K562 (cell line): Measurements from ENCODE around the gene ZNF45. TPM values are rescaled to one million over a fixed set of nuclear protein-coding genes. Genes with fewer than 3 reads are reported as not detected.
A peak's percentile ranks its signal among the peaks of the same experiment; 100 is the strongest.

Experiments used
- ATAC-seq: fragments of 200-7000 bp; cut with Tn5 transposase; 3 replicates; pipeline ENCODE4 v1.9.1; 2020; ENCODE audit warnings: moderate library complexity
- BruUV-seq: library from RNA; stranded (reverse); fragments of 400-500 nt; replicated peaks from 2 replicates; lab custom pipeline; 2021; lab: Mats Ljungman, UMichigan
- CTCF ChIA-PET: fragments of 300-600 bp; formaldehyde crosslinking; extraction: SDS; loops from one replicate; lab custom pipeline; 2021; ENCODE audit warnings: low intra/inter-chr PET ratio; lab: Yijun Ruan, JAX
- POLR2A ChIA-PET: fragments of 300-600, 350-650 bp; sonication (Branson Sonifier 250); formaldehyde crosslinking; extraction: SDS; loops from one replicate; lab custom pipeline; 2021; ENCODE audit warnings: antibody characterized with exemption, inconsistent platforms; lab: Yijun Ruan, JAX
- DNase-seq, 4 experiments: peaks; one replicate each; pipeline versions ENCODE4 v3.0.0 to v3.0.0-alpha.2; 2011 to 2018; ENCODE audit warnings: low spot score in 3 of 4, mixed read lengths in 3 of 4; ENCODE audit errors: extremely low read depth in 1 of 4
- FAIRE-seq: peaks from 2 replicates; lab custom pipeline; 2011; peaks lifted over from hg19 to GRCh38; lab: Jason Lieb, UNC
- H2AFZ ChIP-seq: 2 replicates; pipeline ENCODE4 v1.6.0; 2011; ENCODE audit warnings: low read depth, low read length, control low read depth, inconsistent platforms
- H3K27ac ChIP-seq: fragments of 200-600 bp; 3 replicates; pipeline ENCODE4 v1.8.0; 2011; ENCODE audit warnings: low read depth, mild to moderate bottlenecking, control low read depth, inconsistent platforms, low read length, moderate library complexity, mixed read lengths; ENCODE audit errors: extremely low read depth
- H3K27me3 ChIP-seq, 2 experiments: fragments of 300-600 bp in 1 of 2; 2 replicates in 1 of 2; 3 replicates in 1 of 2; pipeline versions ENCODE4 v1.6.0 to v1.8.0; 2011; ENCODE audit warnings: inconsistent platforms in 2 of 2, low read length in 2 of 2, mild to moderate bottlenecking in 1 of 2, mixed read lengths in 1 of 2, moderate library complexity in 1 of 2; ENCODE audit not compliant: control insufficient read depth in 2 of 2, insufficient read depth in 2 of 2
- H3K36me3 ChIP-seq: fragments of 300-600 bp; 3 replicates; pipeline ENCODE4 v1.8.0; 2011; ENCODE audit warnings: mild to moderate bottlenecking, low read length, inconsistent platforms; ENCODE audit not compliant: control insufficient read depth, insufficient read depth
- H3K4me1 ChIP-seq, 2 experiments: fragments of 200-600 bp in 1 of 2; replicated peaks in 1 of 2; 2 replicates in 1 of 2; 3 replicates in 1 of 2; pipeline versions ENCODE4 v1.5.1 to v1.8.0; 2011; ENCODE audit warnings: inconsistent platforms in 2 of 2, low read length in 2 of 2, mild to moderate bottlenecking in 1 of 2, mixed read lengths in 1 of 2, moderate library complexity in 1 of 2; ENCODE audit not compliant: control insufficient read depth in 2 of 2, insufficient read depth in 2 of 2
- H3K4me2 ChIP-seq: 2 replicates; pipeline ENCODE4 v1.6.1; 2011; ENCODE audit warnings: low read length, control low read depth, inconsistent platforms, mixed read lengths; ENCODE audit not compliant: insufficient read depth
- H3K4me3 ChIP-seq: fragments of 200-600 bp; sonication (generic), shearing (Covaris generic); 2 replicates; pipeline ENCODE4 v1.5.1; 2016; ENCODE audit warnings: control low read depth, inconsistent platforms
- H3K79me2 ChIP-seq: fragments of 200-600 bp; 3 replicates; pipeline ENCODE4 v1.8.0; 2011; ENCODE audit warnings: low read length, inconsistent platforms; ENCODE audit not compliant: control insufficient read depth, insufficient read depth
- H3K9ac ChIP-seq, 2 experiments: 2 replicates each; pipeline versions ENCODE4 v1.6.0 to v1.6.1; 2011; ENCODE audit warnings: low read depth in 2 of 2, low read length in 2 of 2, control low read depth in 1 of 2, inconsistent platforms in 1 of 2, mild to moderate bottlenecking in 1 of 2, mixed read lengths in 1 of 2; ENCODE audit not compliant: insufficient read depth in 1 of 2
- H3K9me1 ChIP-seq: one replicate; pipeline ENCODE4 v1.6.0; 2011; ENCODE audit warnings: inconsistent platforms, mild to moderate bottlenecking, low read length, moderate library complexity; ENCODE audit not compliant: control insufficient read depth, insufficient read depth
- H3K9me3 ChIP-seq: replicated peaks from 2 replicates; pipeline ENCODE4 v1.5.1; 2011; ENCODE audit warnings: low read depth, low read length, inconsistent platforms; ENCODE audit not compliant: control insufficient read depth, insufficient read depth
- H4K20me1 ChIP-seq: replicated peaks from 2 replicates; pipeline ENCODE4 v1.6.1; 2011; ENCODE audit warnings: low read length, inconsistent platforms, mixed read lengths; ENCODE audit not compliant: control insufficient read depth, insufficient read depth
- CEBPG ChIP-seq, 3 experiments: fragments of 200-800 bp in 1 of 3; sonication (Bioruptor generic) in 1 of 3; sonication (generic) in 1 of 3; formaldehyde crosslinking in 1 of 3; IDR thresholded peaks in 2 of 3; conservative IDR thresholded peaks in 1 of 3; 2 replicates each; pipeline versions ENCODE4 v1.6.1 to v1.8.0; 2016 to 2022; ENCODE audit warnings: missing compliant biosample characterization in 2 of 3, missing genetic modification characterization in 2 of 3, mild to moderate bottlenecking in 1 of 3, missing genetic modification reagents in 1 of 3
- FUS ChIP-seq: fragments of 200-400 bp; formaldehyde crosslinking; optimal IDR thresholded peaks from 2 replicates; pipeline ENCODE3; 2017; ENCODE audit warnings: low read depth, low read length
- ZBTB26 ChIP-seq: fragments of 450-650 bp; formaldehyde crosslinking; IDR thresholded peaks from 2 replicates; pipeline ENCODE4 v1.4.0; 2022; ENCODE audit warnings: missing genetic modification characterization
- ZNF277 ChIP-seq: fragments of 250-450 bp; sonication (Bioruptor Pico); IDR thresholded peaks from 2 replicates; pipeline ENCODE4 v1.8.0; 2022; ENCODE audit warnings: inconsistent platforms, mild to moderate bottlenecking, moderate library complexity, borderline replicate concordance
- WGBS: fragments of 100-300 bp; shearing (Covaris generic); methylation state at CpG from one replicate; pipeline ENCODE4 v1.1.6; 2016; ENCODE audit warnings: low coverage, mixed read lengths; ENCODE audit not compliant: insufficient coverage; ENCODE audit errors: missing lambda C conversion rate; 5-methylcytosine and 5-hydroxymethylcytosine counted together
- in situ Hi-C: fragments of 300-500 bp; cut with MboI; formaldehyde crosslinking; loops from 4 replicates; pipeline ENCODE4 v1.15.0; 2018; ENCODE audit warnings: inconsistent platforms, mixed read lengths
- intact Hi-C: fragments of 100-400 bp; cut with micrococcal nuclease; formaldehyde crosslinking; loops from 2 replicates; pipeline ENCODE4 v1.14.2; 2022
- polyA plus RNA-seq, 8 experiments: library from polyadenylated mRNA; depleted of rRNA in 4 of 8; stranded (reverse) in 5 of 8; unstranded in 3 of 8; fragments of >200 nt; fragmentation: Nextera tagmentation in 2 of 8; fragmentation: Illumina TruSeq in 1 of 8; extraction: Ambion mirVana in 2 of 8; extraction: Trizol in 1 of 8; gene quantifications; 2 replicates each; pipeline versions ENCODE4 v1.2.1 to v1.2.3, GENCODE V29; 2011 to 2014; ENCODE audit warnings: inconsistent platforms in 1 of 8, missing spikeins in 1 of 8
- total RNA-seq, 7 experiments: library from RNA; depleted of rRNA in 6 of 7; stranded (reverse); fragments of >200 nt in 6 of 7; fragmentation: Illumina TruSeq in 2 of 7; extraction: Trizol in 2 of 7; gene quantifications; 2 replicates each; pipeline versions ENCODE4 v1.2.1 to v1.2.3, GENCODE V29; 2011 to 2021; ENCODE audit warnings: low replicate concordance in 1 of 7

Gene ZNF45
- total and polyA plus RNA-seq, 9 of the 15 experiments (the other 6 are each of a cell fraction or from before 2014, with no cell fraction given): 2.6 to 10.6 (median 9.4) TPM

GRCh38 chr19:43983544-43983911, 48.4 kb upstream of the ZNF45 start:
- FAIRE-seq: no peak
- peak; percentile 22; the same call in 2 of the 3 replicates for ATAC-seq
- Histone ChIP-seq H3K9me3 (no peaks in the 10 kb centered on the region), H3K9me1 (no peaks in the 10 kb centered on the region), H3K4me2 (peak overlapping the region; percentile 78), H3K27me3 (no peaks in the 10 kb centered on the region), H3K9ac (no peak overlapping the region), H4K20me1 (no peaks in the 10 kb centered on the region), H3K79me2 (no peaks in the 10 kb centered on the region), H3K27ac (no peak overlapping the region), H3K36me3 (no peaks in the 10 kb centered on the region), H3K4me3 (peak overlapping the region; percentile 32), H2AFZ (peak overlapping the region; percentile 94), H3K4me1 (no peaks in the 10 kb centered on the region)
- no TSS peak for BruUV-seq
- DNase-seq: no peak
- ChIA-PET POLR2A (interaction anchor here (0.6 to 0.7 kb wide), 3 partner anchors 17 to 31 kb away, joined by 3 read pairs; no protein-coding TSS in a partner anchor), CTCF (no interaction called here)
- WGBS: 30% methylated on average over 2 of the region's 2 CpGs
- no peak for TF ChIP-seq ZBTB26
- no peak for TF ChIP-seq FUS
- in situ Hi-C loops (no loop called here), intact Hi-C loops (no loop called here)

GRCh38 chr19:43976732-43977131, 41.6 kb upstream of the ZNF45 start:
- no TSS peak for BruUV-seq
- no peaks in the 10 kb centered on the region for H3K79me2 ChIP-seq
- H3K4me2 ChIP-seq: no peak overlapping the region
- ChIA-PET CTCF (no interaction called here), POLR2A (no interaction called here)
- in situ Hi-C loops: no loop called here
- H3K9me3 ChIP-seq: no peaks in the 10 kb centered on the region
- no peaks in the 10 kb centered on the region for H3K4me1 ChIP-seq
- no peak overlapping the region for H3K27ac ChIP-seq
- H3K36me3 ChIP-seq: no peaks in the 10 kb centered on the region
- intact Hi-C loops: no loop called here
- TF ChIP-seq CEBPG (CRISPR knock-in tag; IDR thresholded peaks at IDR 0.05): no peak
- TF ChIP-seq CEBPG (tag; conservative IDR thresholded peaks at IDR 0.05 in 1 of 2, IDR thresholded peaks at IDR 0.05 in 1 of 2): 0 out of 4 replicates have a peak, but pooled peaks have one; percentile 18 to 20
- TF ChIP-seq ZNF277 (CRISPR knock-in tag): no peak
- WGBS: 0% methylated on average over 1 of the region's 1 CpG
- no peaks in the 10 kb centered on the region for H3K27me3 ChIP-seq
- H4K20me1 ChIP-seq: no peaks in the 10 kb centered on the region
- ATAC-seq (no peak), DNase-seq (no peak), FAIRE-seq (no peak)
- H3K9ac ChIP-seq: no peak overlapping the region
- H2AFZ ChIP-seq: no peak overlapping the region
- H3K9me1 ChIP-seq: no peaks in the 10 kb centered on the region
- no peak overlapping the region for H3K4me3 ChIP-seq
